ENCODE results near the gene GRAMD1A. TPM values are rescaled to one million over a fixed set of nuclear protein-coding genes. Genes with fewer than 3 reads are reported as not detected.

The GRAMD1A gene
- total RNA-seq, 2 donors from 2014 or later = 115 to 137 TPM

- Histone ChIP-seq H3K27ac (ENCODE audit: low read depth, low read length) (no peak overlapping the region), H3K9ac (ENCODE audit: extremely low read depth, low read length, poor library complexity, severe bottlenecking) (no peak overlapping the region), H3K4me1 (ENCODE audit: control insufficient read depth, insufficient read depth, low read length) (no peaks in the 10 kb centered on the region), H3K9me3 (ENCODE audit: control insufficient read depth, low read length) (no peaks in the 10 kb centered on the region), H3K27me3 (ENCODE audit: control insufficient read depth, insufficient read depth, low read length, poor library complexity, severe bottlenecking) (peaks cover 38% of the 10 kb centered on the region), H3K36me3 (ENCODE audit: control insufficient read depth, insufficient read depth, low read length) (peaks cover 10% of the 10 kb centered on the region), H3K4me3 (ENCODE audit: low read length) (no peak overlapping the region)
- Mint-ChIP-seq H3K27me3 (ENCODE audit: insufficient read depth) (peaks cover 34% of the 10 kb centered on the region), H3K36me3 (ENCODE audit: low read depth) (peaks cover 9% of the 10 kb centered on the region), H3K4me1 (peaks cover 6% of the 10 kb centered on the region), H3K9me3 (no peaks in the 10 kb centered on the region), H3K4me3 (no peak overlapping the region), H3K27ac (no peak overlapping the region)
- DNase-seq = no peak
- TF ChIP-seq, protein P1, sequence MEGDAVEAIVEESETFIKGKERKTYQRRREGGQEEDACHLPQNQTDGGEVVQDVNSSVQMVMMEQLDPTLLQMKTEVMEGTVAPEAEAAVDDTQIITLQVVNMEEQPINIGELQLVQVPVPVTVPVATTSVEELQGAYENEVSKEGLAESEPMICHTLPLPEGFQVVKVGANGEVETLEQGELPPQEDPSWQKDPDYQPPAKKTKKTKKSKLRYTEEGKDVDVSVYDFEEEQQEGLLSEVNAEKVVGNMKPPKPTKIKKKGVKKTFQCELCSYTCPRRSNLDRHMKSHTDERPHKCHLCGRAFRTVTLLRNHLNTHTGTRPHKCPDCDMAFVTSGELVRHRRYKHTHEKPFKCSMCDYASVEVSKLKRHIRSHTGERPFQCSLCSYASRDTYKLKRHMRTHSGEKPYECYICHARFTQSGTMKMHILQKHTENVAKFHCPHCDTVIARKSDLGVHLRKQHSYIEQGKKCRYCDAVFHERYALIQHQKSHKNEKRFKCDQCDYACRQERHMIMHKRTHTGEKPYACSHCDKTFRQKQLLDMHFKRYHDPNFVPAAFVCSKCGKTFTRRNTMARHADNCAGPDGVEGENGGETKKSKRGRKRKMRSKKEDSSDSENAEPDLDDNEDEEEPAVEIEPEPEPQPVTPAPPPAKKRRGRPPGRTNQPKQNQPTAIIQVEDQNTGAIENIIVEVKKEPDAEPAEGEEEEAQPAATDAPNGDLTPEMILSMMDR (conservative IDR thresholded peaks at IDR 0.05) = no peak
- 95 to 97% methylated on average over 12 to 17 of the region's 17 CpGs for WGBS, 2 experiments (ENCODE audit: insufficient coverage in 1 of 2, insufficient read length in 1 of 2)
Observed at GRCh38 chr19:35032356-35032865, 32.3 kb downstream of the GRAMD1A start.

DNA sequence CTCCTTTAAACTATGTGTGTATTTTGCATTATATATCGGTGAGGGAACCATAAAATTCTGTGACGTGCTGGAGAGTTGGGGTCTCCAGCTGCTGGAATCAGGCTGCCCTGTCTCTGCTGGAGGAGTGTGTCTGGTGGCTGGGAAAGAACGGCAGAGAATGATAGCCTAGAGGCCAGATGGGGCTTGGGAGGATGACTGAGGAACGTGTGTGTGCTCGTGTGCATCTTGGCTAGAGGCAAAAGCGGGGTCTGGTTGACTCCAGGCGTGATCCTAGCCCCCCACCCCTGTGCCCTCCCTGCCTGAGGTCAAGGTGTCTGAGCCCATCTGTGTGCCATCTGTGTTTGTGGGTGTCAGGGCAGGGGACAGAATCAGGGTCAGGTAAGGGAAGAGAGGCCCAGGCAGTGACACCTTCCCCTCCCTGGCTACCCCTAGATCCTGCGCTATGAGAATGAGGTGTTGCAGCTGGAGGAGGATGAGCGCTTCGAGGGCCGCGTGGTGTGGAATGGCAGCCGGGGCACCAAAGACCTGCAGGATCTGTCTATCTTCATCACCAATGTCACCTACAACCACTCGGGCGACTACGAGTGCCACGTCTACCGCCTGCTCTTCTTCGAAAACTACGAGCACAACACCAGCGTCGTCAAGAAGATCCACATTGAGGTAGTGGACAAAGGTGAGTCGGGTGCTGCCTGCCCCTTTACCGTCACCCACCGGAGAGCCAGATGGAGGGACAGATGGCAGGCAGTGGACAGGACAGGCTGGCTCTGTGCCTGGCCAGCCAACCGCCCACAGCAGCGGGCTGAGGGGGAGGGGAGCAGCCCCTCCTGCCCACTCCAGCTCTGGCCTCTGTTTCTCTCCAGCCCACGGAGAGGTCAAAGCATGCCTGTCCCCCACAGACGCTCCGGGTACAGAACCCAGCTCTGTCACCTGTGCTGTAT is 33.2 kb downstream of the GRAMD1A start:
- H3K9me3 Mint-ChIP-seq = no peaks in the 10 kb centered on the region
- no peak overlapping the region for H3K27ac Mint-ChIP-seq
- Histone ChIP-seq H3K27me3 (ENCODE audit: control insufficient read depth, insufficient read depth, low read length, poor library complexity, severe bottlenecking) (peaks cover 38% of the 10 kb centered on the region), H3K36me3 (ENCODE audit: control insufficient read depth, insufficient read depth, low read length) (peaks cover 1% of the 10 kb centered on the region), H3K27ac (ENCODE audit: low read depth, low read length) (no peak overlapping the region), H3K9ac (ENCODE audit: extremely low read depth, low read length, poor library complexity, severe bottlenecking) (no peak overlapping the region), H3K4me1 (ENCODE audit: control insufficient read depth, insufficient read depth, low read length) (no peaks in the 10 kb centered on the region), H3K4me3 (ENCODE audit: low read length) (no peak overlapping the region), H3K9me3 (ENCODE audit: control insufficient read depth, low read length) (no peaks in the 10 kb centered on the region)
- DNase-seq = no peak
- TF ChIP-seq, protein P1 (conservative IDR thresholded peaks at IDR 0.05) = no peak
- no peak overlapping the region for H3K4me3 Mint-ChIP-seq
- peaks cover 34% of the 10 kb centered on the region for H3K27me3 Mint-ChIP-seq (ENCODE audit: insufficient read depth)
- peaks cover 2% of the 10 kb centered on the region for H3K36me3 Mint-ChIP-seq (ENCODE audit: low read depth)
- WGBS, 2 experiments (ENCODE audit: insufficient coverage in 1 of 2, insufficient read length in 1 of 2) = 92 to 96% methylated on average over 11 to 30 of the region's 30 CpGs
- H3K4me1 Mint-ChIP-seq = peaks cover 6% of the 10 kb centered on the region

DNA sequence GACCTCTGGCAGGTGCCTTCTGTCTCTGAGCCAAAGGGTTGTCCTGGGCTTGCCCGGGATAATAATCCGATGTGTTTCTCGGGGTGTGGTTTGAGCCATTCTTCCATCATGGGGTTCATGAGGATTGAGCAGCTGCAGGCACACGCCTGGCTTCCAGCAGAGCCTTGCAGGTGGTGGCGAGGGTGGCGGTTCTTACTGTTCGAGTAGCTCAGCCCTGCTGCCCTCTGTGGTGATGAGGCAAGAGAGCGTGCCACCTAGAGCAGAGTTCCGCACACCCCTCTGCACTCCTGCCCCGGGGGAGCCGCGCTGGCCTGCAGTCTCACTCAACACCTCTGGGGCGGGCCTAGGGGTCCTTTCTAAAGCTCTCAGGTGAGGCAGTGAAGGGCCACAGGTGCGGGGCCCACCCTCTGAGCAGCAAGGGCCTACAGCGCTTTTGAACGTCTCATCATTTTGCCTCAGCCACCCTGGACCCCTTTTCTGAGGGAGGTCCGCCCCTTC is 33.9 kb downstream of the GRAMD1A start:
- Histone ChIP-seq H3K4me1 (ENCODE audit: control insufficient read depth, insufficient read depth, low read length) (no peaks in the 10 kb centered on the region), H3K4me3 (ENCODE audit: low read length) (no peak overlapping the region), H3K36me3 (ENCODE audit: control insufficient read depth, insufficient read depth, low read length) (no peaks in the 10 kb centered on the region), H3K27ac (ENCODE audit: low read depth, low read length) (no peak overlapping the region), H3K9me3 (ENCODE audit: control insufficient read depth, low read length) (no peaks in the 10 kb centered on the region), H3K27me3 (ENCODE audit: control insufficient read depth, insufficient read depth, low read length, poor library complexity, severe bottlenecking) (peaks cover 38% of the 10 kb centered on the region), H3K9ac (ENCODE audit: extremely low read depth, low read length, poor library complexity, severe bottlenecking) (no peak overlapping the region)
- H3K27me3 Mint-ChIP-seq (ENCODE audit: insufficient read depth) = peaks cover 34% of the 10 kb centered on the region
- DNase-seq = no peak
- H3K27ac Mint-ChIP-seq = no peak overlapping the region
- no peaks in the 10 kb centered on the region for H3K36me3 Mint-ChIP-seq (ENCODE audit: low read depth)
- H3K4me3 Mint-ChIP-seq = no peak overlapping the region
- WGBS, 2 experiments (ENCODE audit: insufficient coverage in 1 of 2, insufficient read length in 1 of 2) = 91 to 94% methylated on average over 3 to 17 of the region's 17 CpGs
- H3K4me1 Mint-ChIP-seq = peaks cover 6% of the 10 kb centered on the region
- TF ChIP-seq, protein P1 (conservative IDR thresholded peaks at IDR 0.05) = no peak
- no peaks in the 10 kb centered on the region for H3K9me3 Mint-ChIP-seq
